GM10266 (cell line): ENCODE results near the gene ARFGAP3.
A peak's percentile ranks its signal among the peaks of the same experiment; 100 is the strongest.

Experiments used
- DNase-seq: peaks from one replicate; pipeline ENCODE4 v3.0.0; 2012; ENCODE audit errors: extremely low spot score
- CTCF ChIP-seq: IDR thresholded peaks from 2 replicates; pipeline ENCODE4 v1.5.1; 2012; ENCODE audit warnings: mild to moderate bottlenecking, low read depth; ENCODE audit not compliant: control insufficient read depth, insufficient read depth; ENCODE audit errors: missing control alignments

ARFGAP3 gene

GRCh38 chr22:42883970-42884369 is 26.9 kb upstream of the ARFGAP3 start:
- TF ChIP-seq CTCF, result no peak
- DNase-seq, result no peak

DNA sequence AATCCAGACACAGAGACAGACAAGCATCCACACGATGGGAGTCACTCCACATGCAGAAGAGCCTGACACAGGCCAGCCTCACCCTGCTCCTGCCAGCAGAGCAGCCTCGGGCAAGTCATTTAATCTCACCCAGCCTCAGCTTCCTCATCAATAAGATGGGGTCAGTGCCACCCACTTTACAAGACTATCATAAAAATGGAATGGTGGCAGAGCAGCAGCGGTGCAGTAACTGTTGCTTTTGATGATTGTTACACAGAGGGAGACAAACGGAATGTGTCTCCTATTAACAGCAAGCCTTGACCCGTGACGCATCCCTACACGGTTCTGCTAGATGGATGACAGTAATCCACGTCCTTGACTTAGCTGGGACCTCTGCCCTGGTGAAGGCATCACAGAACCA is 26.0 kb upstream of the ARFGAP3 start:
- DNase-seq, result no peak
- no peak for TF ChIP-seq CTCF

DNA sequence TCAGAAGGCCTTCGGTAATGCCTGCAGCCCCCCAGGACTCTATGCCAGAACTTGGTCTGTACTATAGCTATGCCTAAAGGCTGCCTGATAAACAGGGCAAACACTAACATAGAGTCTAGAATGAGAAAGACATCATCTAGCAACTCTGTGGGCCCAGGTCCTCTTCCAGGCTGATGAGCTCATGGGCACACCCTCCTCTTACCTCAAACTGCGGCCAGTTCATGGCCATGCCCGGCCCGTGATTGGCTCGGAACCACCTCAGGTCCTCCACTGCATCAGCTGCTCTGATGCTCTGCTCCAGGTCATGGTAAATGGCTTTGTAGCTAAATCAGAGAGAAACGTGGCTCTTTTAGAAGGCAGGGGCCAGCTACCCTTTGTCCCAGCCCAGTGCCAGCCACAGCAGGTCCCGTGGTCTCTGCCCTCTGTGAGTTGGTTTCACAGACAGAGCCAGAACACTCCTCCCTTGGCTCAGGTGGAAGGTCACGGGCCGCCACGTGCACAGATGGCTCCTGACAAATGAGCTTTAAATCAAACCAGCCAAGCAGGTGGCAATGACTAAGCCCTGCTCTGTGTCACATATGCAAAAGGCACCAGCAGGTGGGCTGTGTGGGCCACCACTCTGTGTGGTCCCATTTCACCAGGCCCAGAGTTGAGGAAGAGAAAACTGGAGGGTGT is 25.0 kb upstream of the ARFGAP3 start:
- DNase-seq, result no peak
- TF ChIP-seq CTCF, result no peak

GRCh38 chr22:42881298-42881697 is 24.2 kb upstream of the ARFGAP3 start:
- DNase-seq, result no peak
- no peak for TF ChIP-seq CTCF

- DNase-seq, result no peak
Measured at GRCh38 chr22:42880815-42881214, 23.7 kb upstream of the ARFGAP3 start.

DNA sequence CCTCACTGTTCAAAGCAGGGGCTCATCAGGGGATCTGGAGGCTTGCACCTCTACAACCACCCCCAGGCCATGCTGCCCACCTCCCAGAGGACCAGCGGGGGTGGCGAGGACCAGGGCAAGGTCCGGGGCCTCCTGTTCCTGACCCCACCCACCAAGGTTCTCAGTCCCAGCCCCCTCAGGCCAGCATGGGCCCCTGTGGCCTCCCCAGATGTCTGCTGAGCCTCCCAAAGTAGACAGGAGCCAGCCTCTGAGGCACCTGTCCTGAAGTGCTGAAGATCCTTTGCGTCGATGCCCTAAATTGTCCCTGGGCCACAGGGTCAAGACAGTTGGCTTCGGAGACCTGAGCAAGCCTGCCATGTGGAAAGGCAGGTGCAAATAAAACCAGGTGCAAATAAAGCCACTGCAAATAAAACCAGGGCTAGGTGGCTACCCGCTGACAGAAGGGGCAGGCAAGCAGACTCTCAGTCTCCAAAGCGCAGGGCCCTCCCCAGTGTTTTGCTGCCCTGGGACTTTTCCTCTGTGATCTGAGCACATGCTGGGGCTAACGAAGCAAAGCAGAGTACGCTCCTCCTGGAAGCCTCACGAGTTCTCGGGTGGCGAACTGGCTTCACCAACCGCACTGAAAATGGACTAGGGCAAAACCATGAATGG is 22.4 kb upstream of the ARFGAP3 start:
- no peak for DNase-seq
- no peak for TF ChIP-seq CTCF

More at GRCh38 chr22:42880815-42881214, 23.7 kb upstream of the ARFGAP3 start:
- peak; percentile 9 for TF ChIP-seq CTCF
